ENCODE results near the gene PDE6G.
"Not testable (repeated sequence)": the region's sequence is repeated elsewhere in the genome, so short reads cannot be mapped to it uniquely, and the experiment has no call there.

PDE6G gene

DNA sequence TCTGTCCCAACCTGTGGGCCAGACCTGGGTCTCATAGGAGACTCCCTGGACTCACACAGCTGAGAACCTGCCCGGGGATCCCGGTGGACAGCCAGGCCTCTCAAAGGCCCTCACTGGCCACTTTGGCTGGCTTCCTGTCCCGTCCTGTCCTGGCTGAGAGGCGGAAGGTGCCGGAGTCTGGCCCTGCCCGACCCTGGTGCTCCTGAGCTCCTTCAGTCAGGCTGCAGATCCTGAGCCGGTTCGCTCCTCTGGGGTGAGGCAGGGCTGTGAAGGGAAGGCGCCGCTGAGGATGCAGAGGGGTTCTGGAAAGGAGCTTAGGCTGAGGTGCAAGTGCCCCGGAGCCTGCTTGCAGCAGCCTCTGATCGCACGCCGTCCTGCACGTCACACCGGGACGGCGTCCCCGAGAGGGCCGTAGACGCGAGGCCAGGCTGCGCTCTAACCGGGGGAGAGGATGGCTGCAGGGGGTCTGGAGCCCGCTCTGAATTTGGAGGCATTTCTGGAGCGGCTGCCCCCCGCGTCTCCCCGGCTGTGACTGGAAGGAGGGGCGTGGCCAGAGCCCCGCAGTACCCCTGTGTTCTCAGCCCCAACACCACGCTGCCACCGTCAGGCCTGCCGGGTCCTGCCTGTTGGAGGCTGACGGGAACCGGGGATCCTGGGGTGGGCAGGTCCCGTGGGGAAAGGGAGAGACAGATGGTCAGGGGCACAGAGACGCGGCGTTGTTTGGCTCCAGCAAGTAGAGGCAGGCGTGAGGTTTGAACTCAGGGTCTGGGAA is 31.6 kb upstream of the PDE6G start:
- no peak for DNase-seq (ENCODE audit: low read depth in 4 of 4, low spot score in 1 of 4)

DNA sequence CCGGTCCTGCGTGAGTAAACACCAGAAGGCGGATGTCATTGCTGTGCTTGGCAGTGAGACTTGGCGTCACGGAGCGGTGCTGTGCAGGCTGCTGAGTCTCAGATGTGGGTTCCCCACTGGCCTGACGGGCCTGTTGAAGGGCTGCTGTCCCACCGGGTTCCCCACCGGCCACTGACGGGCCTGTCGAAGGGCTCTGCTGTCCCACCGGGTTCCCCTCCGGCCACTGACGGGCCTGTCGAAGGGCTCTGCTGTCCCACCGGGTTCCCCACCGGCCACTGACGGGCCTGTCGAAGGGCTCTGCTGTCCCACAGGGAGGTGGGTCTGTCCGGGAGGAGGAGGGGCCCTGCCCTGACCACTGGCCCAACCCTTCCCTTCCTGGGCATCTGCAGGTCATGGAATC is 30.3 kb upstream of the PDE6G start:
- no peak for DNase-seq (ENCODE audit: low read depth in 4 of 4, low spot score in 1 of 4)

DNA sequence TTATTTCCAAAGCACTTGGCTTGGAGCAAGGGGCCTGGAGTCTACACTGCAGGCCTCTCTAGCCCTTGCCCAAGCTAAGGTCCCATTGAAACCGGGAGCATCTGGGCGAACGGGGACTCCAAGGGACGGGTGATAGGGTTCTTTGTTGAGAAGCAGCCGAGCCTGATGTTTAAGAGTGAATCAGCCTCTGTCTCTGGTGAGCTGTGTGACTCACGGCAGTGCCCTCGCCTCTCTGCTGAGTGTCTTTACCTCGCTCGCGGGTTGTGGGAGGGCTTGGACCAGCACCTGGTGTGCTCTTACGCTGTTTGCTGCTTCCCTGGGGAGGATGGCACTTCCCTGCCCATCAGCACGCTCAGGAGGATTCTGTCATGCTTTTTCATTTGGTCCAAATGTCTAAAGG is 28.8 kb upstream of the PDE6G start:
- DNase-seq (ENCODE audit: low read depth in 4 of 4, low spot score in 1 of 4) = peak in 1 of 4 experiments; percentile 46

- no peak for DNase-seq (ENCODE audit: low read depth in 4 of 4, low spot score in 1 of 4)
Measured at GRCh38 chr17:81684442-81684911, 28.1 kb upstream of the PDE6G start.

- DNase-seq (ENCODE audit: low read depth in 4 of 4, low spot score in 1 of 4) = peak; percentile 88 to 96 (median 90)
Measured at GRCh38 chr17:81683584-81684441, 27.5 kb upstream of the PDE6G start, which contains the start of the genes ARL16 and HGS. Gene ARL16 (minus strand): TSS chr17:81683797. CDS start chr17:81683753, 44 bp downstream. Gene HGS (plus strand): TSS chr17:81684011. CDS start chr17:81684067, 56 bp downstream.

- DNase-seq (ENCODE audit: low read depth in 4 of 4, low spot score in 1 of 4) = no peak
Measured at GRCh38 chr17:81683208-81683583, 26.9 kb upstream of the PDE6G start.

- no peak for DNase-seq (ENCODE audit: low read depth in 4 of 4, low spot score in 1 of 4)
Measured at GRCh38 chr17:81682565-81683207, 26.3 kb upstream of the PDE6G start.

DNA sequence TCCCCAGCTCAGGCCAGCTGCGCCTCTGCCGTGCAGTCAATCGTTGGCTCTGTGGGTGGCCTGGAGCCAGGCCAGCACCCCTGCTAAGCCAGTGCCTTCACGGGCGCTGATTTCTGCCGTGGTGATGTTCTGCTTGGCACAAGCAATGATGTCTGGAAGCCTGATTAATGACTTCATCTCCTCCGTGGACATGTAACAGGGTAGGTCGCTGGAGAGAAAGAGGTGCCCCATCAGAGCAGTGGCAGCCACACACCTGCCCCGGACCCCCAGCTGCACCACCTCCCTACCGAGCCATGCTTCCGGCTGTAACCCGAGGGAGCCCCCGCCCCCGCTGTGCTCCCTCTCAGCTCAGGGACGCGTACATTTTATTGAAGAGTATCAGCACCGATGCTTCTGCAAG is 25.3 kb upstream of the PDE6G start:
- no peak for DNase-seq (ENCODE audit: low read depth in 4 of 4, low spot score in 1 of 4)

- no peak for DNase-seq (ENCODE audit: low read depth in 4 of 4, low spot score in 1 of 4)
Measured at GRCh38 chr17:81680150-81680549, 23.8 kb upstream of the PDE6G start.

GRCh38 chr17:81676906-81677305 is 20.6 kb upstream of the PDE6G start:
- DNase-seq (ENCODE audit: low read depth in 4 of 4, low spot score in 1 of 4) = no peak

GRCh38 chr17:81675515-81676221 is 19.3 kb upstream of the PDE6G start:
- DNase-seq (ENCODE audit: low read depth in 4 of 4, low spot score in 1 of 4) = not testable (repeated sequence)

GRCh38 chr17:81673561-81674258 is 17.4 kb upstream of the PDE6G start:
- DNase-seq (ENCODE audit: low read depth in 4 of 4, low spot score in 1 of 4) = no peak

DNA sequence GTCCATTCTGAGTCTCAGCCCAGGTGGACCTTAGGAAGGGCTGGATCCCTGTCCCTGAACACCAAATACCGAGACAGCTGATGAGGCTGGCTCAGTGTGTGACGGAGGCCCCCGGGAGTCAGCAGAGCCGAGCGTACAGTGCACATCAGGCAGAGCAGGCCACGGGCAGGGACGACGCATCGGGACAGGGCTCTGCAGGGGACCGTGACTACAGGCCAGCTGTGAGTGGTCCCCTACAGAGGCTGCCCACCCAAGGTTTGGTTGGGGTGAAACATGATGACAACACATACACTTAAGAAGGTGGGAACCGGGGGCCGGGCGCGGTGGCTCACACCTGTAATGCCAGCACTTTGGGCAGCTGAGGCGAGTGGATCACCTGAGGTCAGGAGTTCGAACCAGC is 16.6 kb upstream of the PDE6G start:
- no peak for DNase-seq (ENCODE audit: low read depth in 4 of 4, low spot score in 1 of 4)

GRCh38 chr17:81672504-81672903 is 16.2 kb upstream of the PDE6G start:
- DNase-seq (ENCODE audit: low read depth in 4 of 4, low spot score in 1 of 4) = no peak

DNA sequence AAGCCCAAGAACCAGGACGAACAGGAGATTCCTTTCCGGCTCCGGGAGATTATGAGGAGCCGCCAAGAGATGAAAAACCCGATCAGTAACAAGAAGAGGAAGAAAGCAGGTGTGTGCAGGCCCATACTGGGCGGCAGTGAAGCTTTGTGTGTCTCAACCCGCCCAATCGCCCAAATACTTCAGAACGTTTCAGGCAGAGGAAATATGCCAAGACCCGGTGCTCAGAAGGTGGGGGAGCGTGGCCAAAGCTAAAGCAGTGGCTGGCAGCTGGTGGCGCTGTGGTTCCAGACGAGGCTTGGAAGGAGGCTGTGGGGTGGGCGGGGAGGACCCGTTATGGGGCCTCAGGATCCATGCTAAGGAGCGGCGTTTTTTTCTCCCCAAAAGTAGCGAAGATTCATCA is 11.4 kb upstream of the PDE6G start:
- no peak for DNase-seq (ENCODE audit: low read depth in 4 of 4, low spot score in 1 of 4)

GRCh38 chr17:81666342-81667191 is 10.2 kb upstream of the PDE6G start, which contains the start of the genes CCDC137 and OXLD1:
Gene CCDC137 (plus strand): TSS chr17:81666737. CDS start chr17:81666767, 30 bp downstream.
Gene OXLD1 (minus strand): TSS chr17:81666605. CDS start chr17:81666577, 28 bp downstream.
- peak; percentile 78 to 91 (median 86) for DNase-seq (ENCODE audit: low read depth in 4 of 4, low spot score in 1 of 4)

- no peak for DNase-seq (ENCODE audit: low read depth in 4 of 4, low spot score in 1 of 4)
Measured at GRCh38 chr17:81666092-81666341, 9.7 kb upstream of the PDE6G start.

DNA sequence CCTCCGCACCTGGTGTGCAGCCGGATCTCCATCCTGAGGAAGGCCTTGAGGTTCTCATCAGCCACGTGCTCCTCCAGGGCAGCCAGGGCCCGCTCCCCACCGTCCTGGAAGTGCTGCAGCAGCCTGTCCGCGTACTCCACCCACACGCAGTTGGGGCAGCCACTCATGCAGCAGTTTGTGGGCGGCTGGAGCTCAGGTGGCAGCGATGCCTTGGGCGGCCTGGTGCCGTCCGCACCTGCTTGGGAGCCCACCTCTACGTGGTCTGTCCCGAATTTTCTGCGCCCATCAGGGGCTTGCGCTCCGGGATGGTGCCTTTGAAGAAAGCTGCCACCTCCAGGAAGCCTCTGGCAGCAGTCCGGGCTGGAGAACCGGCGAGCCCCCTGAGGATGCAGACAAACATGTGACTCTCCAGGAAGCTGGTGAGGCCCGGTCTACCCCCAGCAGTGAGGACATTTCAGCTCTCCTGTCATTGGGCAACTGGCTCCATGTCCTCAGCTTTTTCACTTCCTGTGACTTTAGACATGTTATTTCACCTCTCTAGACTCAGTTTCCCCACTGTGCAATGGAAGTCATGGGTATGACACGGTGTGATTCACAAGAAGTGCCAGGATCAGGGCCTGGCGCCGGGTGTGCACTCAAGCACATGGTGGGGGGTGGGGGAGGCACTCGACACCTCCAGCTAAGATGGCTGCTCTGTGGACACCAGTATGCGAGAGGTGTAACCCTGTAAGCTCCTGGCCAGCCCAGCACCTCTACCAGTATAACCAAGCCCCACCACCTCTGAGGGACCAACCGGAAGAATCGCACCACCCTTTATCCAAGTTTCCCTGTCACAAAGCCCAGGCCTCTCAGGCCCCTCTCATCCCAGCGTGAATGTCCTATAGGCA is 9.1 kb upstream of the PDE6G start:
- DNase-seq (ENCODE audit: low read depth in 4 of 4, low spot score in 1 of 4) = peak in 3 of 4 experiments; percentile 43 to 66 (median 53)
